Heart left ventricle (tissue), 16 donors: ENCODE data around the gene AMPD2. TPM values are rescaled to one million over a fixed set of nuclear protein-coding genes. Genes with fewer than 3 reads are reported as not detected.

Source experiments
- ATAC-seq, 4 donors: fragments of 200-7000 bp; cut with Tn5 transposase; one replicate each; pipeline ENCODE4 v1.9.1; 2020 to 2022; ENCODE audit warnings: moderate library complexity in 4 of 4, mild to moderate bottlenecking in 3 of 4, moderate number of reproducible peaks in 1 of 4
- DNase-seq, 5 donors: peaks; one replicate each; pipeline ENCODE4 v3.0.0-alpha.2; 2020
- H3K27ac ChIP-seq, 12 donors: fragments of 200-600 bp; sonication (generic) in 4 of 12; one replicate each; pipeline versions ENCODE4 v1.5.0 to v1.8.0; 2016 to 2022; ENCODE audit warnings: mild to moderate bottlenecking in 2 of 12
- H3K27me3 ChIP-seq, 9 donors: fragments of 200-600 bp; sonication (generic) in 2 of 9; one replicate each; pipeline versions ENCODE4 v1.5.1 to v1.8.0; 2016 to 2022; ENCODE audit warnings: mild to moderate bottlenecking in 3 of 9
- H3K36me3 ChIP-seq, 9 donors: fragments of 200-600 bp; sonication (generic) in 2 of 9; one replicate each; pipeline versions ENCODE4 v1.5.0 to v1.8.0; 2018 to 2022; ENCODE audit warnings: mild to moderate bottlenecking in 2 of 9
- H3K4me1 ChIP-seq, 12 donors: fragments of 200-600 bp; sonication (generic) in 4 of 12; one replicate each; pipeline versions ENCODE4 v1.5.0 to v1.8.0; 2016 to 2022; ENCODE audit warnings: mild to moderate bottlenecking in 3 of 12
- H3K4me3 ChIP-seq, 12 donors: fragments of 200-600 bp; sonication (generic) in 4 of 12; one replicate each; pipeline versions ENCODE4 v1.5.0 to v1.8.0; 2017 to 2022; ENCODE audit warnings: mild to moderate bottlenecking in 9 of 12, moderate library complexity in 4 of 12
- H3K9me3 ChIP-seq, 12 donors: fragments of 200-600 bp; sonication (generic) in 4 of 12; one replicate each; pipeline versions ENCODE4 v1.5.0 to v1.8.0; 2016 to 2022; ENCODE audit warnings: mild to moderate bottlenecking in 1 of 12
- POLR2A ChIP-seq, 2 donors: fragments of 450-650 bp; IDR thresholded peaks; one replicate each; pipeline ENCODE4 v1.6.1; 2017; ENCODE audit warnings: antibody characterized with exemption in 2 of 2, mild to moderate bottlenecking in 2 of 2, moderate library complexity in 2 of 2
- WGBS, 4 donors: extraction: QIAGEN DNeasy Blood & Tissue Kit in 2 of 4; methylation state at CpG; one replicate each; pipeline versions ENCODE4 v1.1.5 to v1.1.7; 2013 to 2018; 5-methylcytosine and 5-hydroxymethylcytosine counted together
- intact Hi-C, 10 donors: fragments of 100-400 bp; cut with DNase I; formaldehyde crosslinking; loops; one replicate each; pipeline versions ENCODE4 v1.11.1 to v1.14.2; 2022
- polyA plus RNA-seq, 2 donors: library from polyadenylated mRNA; stranded (reverse); fragments of 200-250 nt; gene quantifications; one replicate each; pipeline ENCODE4 v1.2.3, GENCODE V29; 2013
- total RNA-seq, 9 donors: library from RNA; depleted of rRNA in 2 of 9; stranded (reverse); fragments of >200 nt in 2 of 9; fragmentation: NEBNext Ultra II Directional in 3 of 9; extraction: Animal tissue kit (Norgen Biotek cat#: 25700) in 3 of 9; gene quantifications; one replicate each; pipeline versions ENCODE4 v1.1.0 to v1.2.4, GENCODE V29; 2016 to 2023
- TF ChIP-seq, protein P1 (sequence below), 12 donors: fragments of 200-600 bp; sonication (generic) in 4 of 12; IDR thresholded peaks; one replicate each; pipeline versions ENCODE4 v1.5.0 to v1.8.0; 2018 to 2022; ENCODE audit warnings: antibody characterized with exemption in 12 of 12, mild to moderate bottlenecking in 5 of 12
- donor health status: ischemic (EF 13 %, LVEDD 7.1; RV severe dilation, severe dysfunction).
- donor health status: healthy with polysubstance abuse.
- donor health status: DM: no; HTN: yes; CAD: no.
- donor health status: DM: no; HTN: no; CAD: no.
- donor health status: ischemic (EF 25% LVEDD 6.9; RV normal size, moderate dysfunction).
- donor health status: ischemic (EF 25% LVEDD 5.7; RV mildly dilated, moderate dysfunction).
- donor health status: healthy.
- donor health status: DM: yes; HTN: yes; CAD: no.
- donor health status: ischemic (EF 35%, LVEDD 5.7; RV mildly dilated, moderate dysfunction).
- donor health status: nonischemic (EF 11% LVEDD 7.7; RV severe dilation, severe dysfunction).
- donor health status: DM: yes; HTN: yes; CAD: no.
- donor health status: PGD.
- donor health status: ischemic (EF 29% LVEDD 5.4; RV normal size, mild dysfunction).
- donor health status: nonischemic (EF 23%, LVEDD 6.1; RV moderate dilation, normal function).

The AMPD2 gene
- total and polyA plus RNA-seq, 11 donors: 7.4 to 29.9 (median 10.0) TPM

DNA sequence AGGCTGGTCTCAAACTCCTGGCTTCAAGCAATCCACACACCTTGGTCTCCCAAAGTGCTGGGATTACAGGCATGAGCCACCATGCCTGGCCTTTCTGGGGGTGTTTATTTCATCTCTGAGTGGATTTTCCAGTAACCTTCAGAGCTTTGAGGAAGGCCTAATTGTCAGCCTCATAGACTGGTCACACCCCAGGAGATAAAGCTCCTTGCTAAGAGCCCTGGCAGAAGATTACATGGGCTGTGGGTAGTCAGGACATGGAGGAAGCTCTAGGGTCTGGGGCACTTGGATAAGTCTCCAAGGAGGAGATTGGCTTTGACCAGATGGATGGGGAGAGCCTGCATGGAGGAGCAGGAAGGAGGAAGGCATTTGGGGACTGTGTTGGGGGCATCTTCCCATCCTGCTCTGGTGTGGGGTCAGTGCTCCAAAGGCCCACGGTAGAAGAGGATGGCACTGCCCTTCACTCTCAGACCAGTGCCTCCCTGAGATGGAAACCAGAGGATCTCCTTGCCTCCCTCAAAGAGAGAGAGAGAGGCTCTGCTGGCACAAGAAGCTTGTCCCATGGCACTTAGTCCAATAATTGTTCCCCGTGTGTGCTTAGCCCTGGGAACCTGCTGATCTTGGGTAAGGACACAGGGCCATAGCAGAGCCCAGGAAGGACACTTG is 21.6 kb downstream of the AMPD2 start:
- H3K4me3 ChIP-seq: no peak overlapping the region
- H3K27ac ChIP-seq: no peak overlapping the region
- no peaks in the 10 kb centered on the region for H3K36me3 ChIP-seq
- 70 to 88% (median 81%) methylated on average over 2 of the region's 2 CpGs for WGBS, 4 donors
- peaks cover 0 to 3% (median 0%) of the 10 kb centered on the region in 12 donors for H3K9me3 ChIP-seq
- no peak for TF ChIP-seq POLR2A (IDR thresholded peaks at IDR 0.05)
- TF ChIP-seq, protein P1, sequence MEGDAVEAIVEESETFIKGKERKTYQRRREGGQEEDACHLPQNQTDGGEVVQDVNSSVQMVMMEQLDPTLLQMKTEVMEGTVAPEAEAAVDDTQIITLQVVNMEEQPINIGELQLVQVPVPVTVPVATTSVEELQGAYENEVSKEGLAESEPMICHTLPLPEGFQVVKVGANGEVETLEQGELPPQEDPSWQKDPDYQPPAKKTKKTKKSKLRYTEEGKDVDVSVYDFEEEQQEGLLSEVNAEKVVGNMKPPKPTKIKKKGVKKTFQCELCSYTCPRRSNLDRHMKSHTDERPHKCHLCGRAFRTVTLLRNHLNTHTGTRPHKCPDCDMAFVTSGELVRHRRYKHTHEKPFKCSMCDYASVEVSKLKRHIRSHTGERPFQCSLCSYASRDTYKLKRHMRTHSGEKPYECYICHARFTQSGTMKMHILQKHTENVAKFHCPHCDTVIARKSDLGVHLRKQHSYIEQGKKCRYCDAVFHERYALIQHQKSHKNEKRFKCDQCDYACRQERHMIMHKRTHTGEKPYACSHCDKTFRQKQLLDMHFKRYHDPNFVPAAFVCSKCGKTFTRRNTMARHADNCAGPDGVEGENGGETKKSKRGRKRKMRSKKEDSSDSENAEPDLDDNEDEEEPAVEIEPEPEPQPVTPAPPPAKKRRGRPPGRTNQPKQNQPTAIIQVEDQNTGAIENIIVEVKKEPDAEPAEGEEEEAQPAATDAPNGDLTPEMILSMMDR (IDR thresholded peaks at IDR 0.05): no peak
- ATAC-seq: no peak
- no peaks in the 10 kb centered on the region for H3K27me3 ChIP-seq
- peaks cover 0 to 17% (median 8%) of the 10 kb centered on the region in 12 donors for H3K4me1 ChIP-seq
- no peak for DNase-seq
- intact Hi-C loops: loop anchor here (2.0 to 10.0 kb wide), 7 partner anchors 46 to 346 kb away; partner anchors contain the start of genes AHCYL1 (in 8 of the 10), GNAI3 (in 5 of the 10) and GSTM1 (in 3 of the 10)

DNA sequence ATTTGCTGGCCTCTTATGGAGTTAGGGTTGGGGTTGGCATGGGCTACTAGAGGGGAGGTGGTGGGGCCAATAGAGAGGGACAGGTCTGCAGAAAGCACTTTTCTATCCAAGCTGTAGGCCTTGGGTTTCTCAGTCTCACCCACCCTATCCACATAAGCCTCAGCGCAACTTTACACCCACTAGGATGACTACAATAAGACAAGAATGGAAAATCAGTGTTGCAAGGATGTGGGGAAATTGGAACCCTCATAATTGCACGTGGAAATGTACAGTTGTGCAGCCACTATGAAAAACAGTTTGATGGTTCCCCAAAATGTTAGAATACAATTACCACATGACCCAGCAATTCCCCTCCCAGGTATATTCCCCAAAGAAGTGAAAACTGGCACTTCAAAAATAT is 22.2 kb downstream of the AMPD2 start:
- H3K27me3 ChIP-seq: no peaks in the 10 kb centered on the region
- intact Hi-C loops: loop anchor here (2.0 to 10.0 kb wide), 7 partner anchors 45 to 345 kb away; partner anchors contain the start of genes AHCYL1 (in 8 of the 10), GNAI3 (in 5 of the 10) and GSTM1 (in 3 of the 10)
- TF ChIP-seq, protein P1 (IDR thresholded peaks at IDR 0.05): no peak
- no peak for TF ChIP-seq POLR2A (IDR thresholded peaks at IDR 0.05)
- H3K36me3 ChIP-seq: no peaks in the 10 kb centered on the region
- peaks cover 0 to 5% (median 0%) of the 10 kb centered on the region in 12 donors for H3K9me3 ChIP-seq
- no peak for ATAC-seq
- H3K4me1 ChIP-seq: peaks cover 0 to 12% (median 7%) of the 10 kb centered on the region in 12 donors
- no peak for DNase-seq
- H3K27ac ChIP-seq: no peak overlapping the region
- H3K4me3 ChIP-seq: no peak overlapping the region
- WGBS, 4 donors: 76 to 88% (median 81%) methylated on average over 2 of the region's 2 CpGs

DNA sequence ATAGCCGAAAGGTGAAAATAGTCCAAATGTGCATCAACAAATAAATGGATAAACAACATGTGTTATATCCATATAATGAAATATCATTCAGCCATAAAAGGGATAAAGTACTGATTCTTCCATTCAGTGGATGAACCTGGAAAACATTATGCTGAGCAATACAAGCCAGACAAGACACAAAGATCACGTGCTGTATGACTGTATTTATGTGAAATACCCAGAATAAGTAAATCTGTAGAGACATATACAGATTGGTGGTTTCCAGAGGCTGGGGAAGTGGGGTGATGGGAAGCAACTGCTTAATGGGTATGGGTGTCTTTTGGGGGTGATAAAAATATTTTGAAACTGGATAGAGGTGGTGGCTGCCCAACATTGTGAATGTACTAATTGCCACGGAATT is 23.0 kb downstream of the AMPD2 start:
- Histone ChIP-seq H3K36me3 (no peaks in the 10 kb centered on the region), H3K9me3 (peaks cover 0 to 5% (median 0%) of the 10 kb centered on the region in 12 donors), H3K4me3 (no peak overlapping the region), H3K4me1 (peaks cover 0 to 12% (median 7%) of the 10 kb centered on the region in 12 donors), H3K27me3 (no peaks in the 10 kb centered on the region), H3K27ac (no peak overlapping the region)
- TF ChIP-seq, protein P1 (IDR thresholded peaks at IDR 0.05): no peak
- no peak for TF ChIP-seq POLR2A (IDR thresholded peaks at IDR 0.05)
- WGBS, 4 donors: 60 to 72% (median 71%) methylated on average over 3 of the region's 3 CpGs
- DNase-seq: no peak
- no peak for ATAC-seq
- intact Hi-C loops: loop anchor here (1.0 to 10.0 kb wide), 8 partner anchors 45 to 345 kb away; partner anchors contain the start of genes AHCYL1 (in 8 of the 10), GNAI3 (in 5 of the 10) and GSTM1 (in 3 of the 10)
